ENCODE results near the gene CNTNAP2.

GRCh38 chr7:146510088-146510680, 393.6 kb downstream of the CNTNAP2 start:
- TF ChIP-seq, protein P1, sequence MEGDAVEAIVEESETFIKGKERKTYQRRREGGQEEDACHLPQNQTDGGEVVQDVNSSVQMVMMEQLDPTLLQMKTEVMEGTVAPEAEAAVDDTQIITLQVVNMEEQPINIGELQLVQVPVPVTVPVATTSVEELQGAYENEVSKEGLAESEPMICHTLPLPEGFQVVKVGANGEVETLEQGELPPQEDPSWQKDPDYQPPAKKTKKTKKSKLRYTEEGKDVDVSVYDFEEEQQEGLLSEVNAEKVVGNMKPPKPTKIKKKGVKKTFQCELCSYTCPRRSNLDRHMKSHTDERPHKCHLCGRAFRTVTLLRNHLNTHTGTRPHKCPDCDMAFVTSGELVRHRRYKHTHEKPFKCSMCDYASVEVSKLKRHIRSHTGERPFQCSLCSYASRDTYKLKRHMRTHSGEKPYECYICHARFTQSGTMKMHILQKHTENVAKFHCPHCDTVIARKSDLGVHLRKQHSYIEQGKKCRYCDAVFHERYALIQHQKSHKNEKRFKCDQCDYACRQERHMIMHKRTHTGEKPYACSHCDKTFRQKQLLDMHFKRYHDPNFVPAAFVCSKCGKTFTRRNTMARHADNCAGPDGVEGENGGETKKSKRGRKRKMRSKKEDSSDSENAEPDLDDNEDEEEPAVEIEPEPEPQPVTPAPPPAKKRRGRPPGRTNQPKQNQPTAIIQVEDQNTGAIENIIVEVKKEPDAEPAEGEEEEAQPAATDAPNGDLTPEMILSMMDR (IDR thresholded peaks at IDR 0.05): no peak
- TF ChIP-seq POLR2A (IDR thresholded peaks at IDR 0.05): no peak

All from tibial nerve (tissue), 3 donors.